HG02763 (cell line): ENCODE data around the gene CRYAB.
"Not testable (repeated sequence)": the region's sequence is repeated elsewhere in the genome, so short reads cannot be mapped to it uniquely, and the experiment has no call there.

Source experiments
- ATAC-seq: cut with Tn5 transposase; IDR thresholded peaks from one replicate; pipeline ENCODE4 v1.9.1; 2021; ENCODE audit warnings: mild to moderate bottlenecking, moderate library complexity; ENCODE audit not compliant: unreplicated experiment

The CRYAB gene

GRCh38 chr11:111910676-111911562 is 651 bp downstream of the CRYAB start:
- no peak for ATAC-seq

GRCh38 chr11:111909378-111909777 is 2.2 kb downstream of the CRYAB start:
- ATAC-seq, result no peak

GRCh38 chr11:111908639-111909305 is 2.8 kb downstream of the CRYAB start:
- ATAC-seq, result no peak

GRCh38 chr11:111906680-111907079 is 4.9 kb downstream of the CRYAB start:
- no peak for ATAC-seq

- no peak for ATAC-seq
Observed at GRCh38 chr11:111905411-111905810, 6.2 kb downstream of the CRYAB start.

- ATAC-seq, result no peak
Observed at GRCh38 chr11:111886844-111887243, 24.7 kb downstream of the CRYAB start.

- no peak for ATAC-seq
Observed at GRCh38 chr11:111886032-111886431, 25.5 kb downstream of the CRYAB start.

GRCh38 chr11:111885053-111885452 is 26.5 kb downstream of the CRYAB start:
- ATAC-seq, result not testable (repeated sequence)

- ATAC-seq, result no peak
Observed at GRCh38 chr11:111882202-111882601, 29.4 kb downstream of the CRYAB start.

GRCh38 chr11:111879637-111879960 is 32.0 kb downstream of the CRYAB start:
- ATAC-seq, result no peak

GRCh38 chr11:111878849-111879636 is 32.5 kb downstream of the CRYAB start, which contains the start of the genes CFAP68 and FDXACB1:
CFAP68 (plus strand) TSS chr11:111879541; CDS start chr11:111879561, 20 bp downstream.
FDXACB1 (minus strand) TSS chr11:111879165; CDS start chr11:111879132, 33 bp downstream.
- peak; percentile 91 for ATAC-seq

GRCh38 chr11:111878385-111878848 is 33.2 kb downstream of the CRYAB start:
- no peak for ATAC-seq

- ATAC-seq, result no peak
Observed at GRCh38 chr11:111871693-111872161, 39.8 kb downstream of the CRYAB start.

- ATAC-seq, result peak; percentile 91
Observed at GRCh38 chr11:111870886-111871692, 40.5 kb downstream of the CRYAB start, which contains the start of gene ALG9. ALG9 (minus strand) TSS chr11:111871581; CDS start chr11:111871482, 99 bp downstream.

- ATAC-seq, result no peak
Observed at GRCh38 chr11:111870522-111870885, 41.1 kb downstream of the CRYAB start.

GRCh38 chr11:111870113-111870512 is 41.5 kb downstream of the CRYAB start:
- no peak for ATAC-seq

GRCh38 chr11:111860257-111860656 is 51.3 kb downstream of the CRYAB start:
- no peak for ATAC-seq
